ENCODE results near the gene AIP.
"Not testable (repeated sequence)": the region's sequence is repeated elsewhere in the genome, so short reads cannot be mapped to it uniquely, and the experiment has no call there.

The AIP gene

DNA sequence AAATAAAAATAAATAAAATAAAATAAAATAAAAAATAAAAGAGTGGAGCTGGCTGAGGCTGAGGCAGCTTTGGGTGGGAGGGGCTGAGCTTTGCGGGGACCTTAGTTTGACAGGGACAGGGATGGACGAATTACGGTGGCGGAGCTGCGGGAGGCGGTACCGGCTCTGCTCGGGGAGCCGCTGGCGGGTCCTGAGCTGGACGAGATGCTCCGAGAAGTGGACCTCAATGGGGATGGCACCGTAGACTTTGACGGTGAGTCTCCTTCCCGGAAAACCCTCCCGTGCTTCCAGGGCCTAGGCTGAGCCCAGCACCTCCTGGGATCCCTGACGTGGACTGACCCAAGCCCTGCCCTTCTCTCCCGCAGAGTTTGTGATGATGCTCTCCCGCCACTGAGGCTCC is 24.6 kb upstream of the AIP start:
- H3K36me3 ChIP-seq (replicated peaks) = no peaks in the 10 kb centered on the region
- DNase-seq = no peak
- H3K27ac ChIP-seq = no peak overlapping the region
- H3K4me3 ChIP-seq (ENCODE audit: low read depth, low read length) = no peak overlapping the region
- TF ChIP-seq, protein P1, sequence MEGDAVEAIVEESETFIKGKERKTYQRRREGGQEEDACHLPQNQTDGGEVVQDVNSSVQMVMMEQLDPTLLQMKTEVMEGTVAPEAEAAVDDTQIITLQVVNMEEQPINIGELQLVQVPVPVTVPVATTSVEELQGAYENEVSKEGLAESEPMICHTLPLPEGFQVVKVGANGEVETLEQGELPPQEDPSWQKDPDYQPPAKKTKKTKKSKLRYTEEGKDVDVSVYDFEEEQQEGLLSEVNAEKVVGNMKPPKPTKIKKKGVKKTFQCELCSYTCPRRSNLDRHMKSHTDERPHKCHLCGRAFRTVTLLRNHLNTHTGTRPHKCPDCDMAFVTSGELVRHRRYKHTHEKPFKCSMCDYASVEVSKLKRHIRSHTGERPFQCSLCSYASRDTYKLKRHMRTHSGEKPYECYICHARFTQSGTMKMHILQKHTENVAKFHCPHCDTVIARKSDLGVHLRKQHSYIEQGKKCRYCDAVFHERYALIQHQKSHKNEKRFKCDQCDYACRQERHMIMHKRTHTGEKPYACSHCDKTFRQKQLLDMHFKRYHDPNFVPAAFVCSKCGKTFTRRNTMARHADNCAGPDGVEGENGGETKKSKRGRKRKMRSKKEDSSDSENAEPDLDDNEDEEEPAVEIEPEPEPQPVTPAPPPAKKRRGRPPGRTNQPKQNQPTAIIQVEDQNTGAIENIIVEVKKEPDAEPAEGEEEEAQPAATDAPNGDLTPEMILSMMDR (IDR thresholded peaks at IDR 0.05; ENCODE audit: low read depth, low read length, missing control alignments) = no peak
- in situ Hi-C loops (cut with HindIII; ENCODE audit: low pct_ligation_motif_present, low sequenced_read_pairs) = no loop called here
- no peaks in the 10 kb centered on the region for H3K27me3 ChIP-seq (replicated peaks)

DNA sequence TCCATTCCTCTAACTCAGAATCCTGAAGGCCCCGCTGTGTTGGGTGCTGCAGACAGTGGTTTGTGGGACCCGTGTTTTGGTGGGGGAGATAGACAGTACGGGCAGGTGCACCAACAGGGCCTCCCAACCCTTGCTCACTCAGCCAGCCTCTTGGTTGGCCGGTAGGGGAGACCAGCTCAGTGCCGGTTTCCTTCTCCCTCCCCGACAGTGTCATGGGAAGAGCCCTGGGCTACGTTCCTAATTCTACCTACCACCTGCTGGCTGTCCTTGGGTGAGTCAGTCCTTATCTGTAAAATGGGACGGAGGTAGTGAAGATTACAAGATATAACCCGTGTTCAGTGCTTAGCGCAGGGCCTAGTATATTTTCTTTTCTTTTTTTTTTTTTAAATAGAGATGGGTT is 19.6 kb upstream of the AIP start:
- DNase-seq = no peak
- in situ Hi-C loops (cut with HindIII; ENCODE audit: low pct_ligation_motif_present, low sequenced_read_pairs) = no loop called here
- TF ChIP-seq, protein P1 (IDR thresholded peaks at IDR 0.05; ENCODE audit: low read depth, low read length, missing control alignments) = no peak
- no peak overlapping the region for H3K4me3 ChIP-seq (ENCODE audit: low read depth, low read length)
- H3K36me3 ChIP-seq (replicated peaks) = no peaks in the 10 kb centered on the region
- no peaks in the 10 kb centered on the region for H3K27me3 ChIP-seq (replicated peaks)
- no peak overlapping the region for H3K27ac ChIP-seq

DNA sequence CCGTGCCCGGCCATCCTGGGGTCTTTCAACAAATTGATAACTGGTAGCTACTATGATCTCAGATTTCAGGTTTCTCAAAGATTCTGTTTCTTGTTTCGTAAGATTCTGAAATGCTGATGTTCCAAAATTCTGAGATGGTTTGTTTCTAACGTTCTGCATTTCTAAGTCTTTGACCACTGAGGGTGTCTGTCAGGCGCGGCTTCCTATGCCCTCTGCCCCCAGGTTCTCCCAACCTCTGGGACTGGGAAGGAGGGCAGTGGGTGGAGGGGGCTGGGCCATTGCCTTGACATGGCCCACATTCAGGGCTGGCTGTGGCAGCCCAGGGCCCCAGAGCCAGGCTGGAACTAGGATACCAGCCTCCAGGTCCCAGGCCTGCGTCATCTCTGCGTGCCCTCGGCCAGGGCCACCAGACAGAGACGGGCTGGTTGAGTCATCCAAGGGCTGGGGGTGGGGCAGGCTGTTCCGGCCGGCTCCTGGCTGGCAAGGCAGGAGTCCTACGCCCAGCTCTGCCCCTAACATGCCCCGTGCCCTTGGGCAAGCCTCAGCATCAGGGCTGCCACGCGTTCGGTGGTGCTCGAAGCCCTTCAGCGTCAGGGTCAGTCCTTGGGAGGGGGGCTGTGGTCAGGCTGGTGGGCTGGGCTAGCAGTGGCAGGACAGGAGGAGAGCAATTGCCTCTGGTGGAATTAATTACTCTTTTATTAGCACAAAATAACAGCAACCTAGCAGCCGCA is 19.0 kb upstream of the AIP start:
- TF ChIP-seq, protein P1 (IDR thresholded peaks at IDR 0.05; ENCODE audit: low read depth, low read length, missing control alignments) = no peak
- H3K27me3 ChIP-seq (replicated peaks) = no peaks in the 10 kb centered on the region
- no peaks in the 10 kb centered on the region for H3K36me3 ChIP-seq (replicated peaks)
- in situ Hi-C loops (cut with HindIII; ENCODE audit: low pct_ligation_motif_present, low sequenced_read_pairs) = no loop called here
- peak overlapping the region; percentile 77 for H3K27ac ChIP-seq
- peak; percentile 72 for DNase-seq
- H3K4me3 ChIP-seq (ENCODE audit: low read depth, low read length) = peak overlapping the region; percentile 70

DNA sequence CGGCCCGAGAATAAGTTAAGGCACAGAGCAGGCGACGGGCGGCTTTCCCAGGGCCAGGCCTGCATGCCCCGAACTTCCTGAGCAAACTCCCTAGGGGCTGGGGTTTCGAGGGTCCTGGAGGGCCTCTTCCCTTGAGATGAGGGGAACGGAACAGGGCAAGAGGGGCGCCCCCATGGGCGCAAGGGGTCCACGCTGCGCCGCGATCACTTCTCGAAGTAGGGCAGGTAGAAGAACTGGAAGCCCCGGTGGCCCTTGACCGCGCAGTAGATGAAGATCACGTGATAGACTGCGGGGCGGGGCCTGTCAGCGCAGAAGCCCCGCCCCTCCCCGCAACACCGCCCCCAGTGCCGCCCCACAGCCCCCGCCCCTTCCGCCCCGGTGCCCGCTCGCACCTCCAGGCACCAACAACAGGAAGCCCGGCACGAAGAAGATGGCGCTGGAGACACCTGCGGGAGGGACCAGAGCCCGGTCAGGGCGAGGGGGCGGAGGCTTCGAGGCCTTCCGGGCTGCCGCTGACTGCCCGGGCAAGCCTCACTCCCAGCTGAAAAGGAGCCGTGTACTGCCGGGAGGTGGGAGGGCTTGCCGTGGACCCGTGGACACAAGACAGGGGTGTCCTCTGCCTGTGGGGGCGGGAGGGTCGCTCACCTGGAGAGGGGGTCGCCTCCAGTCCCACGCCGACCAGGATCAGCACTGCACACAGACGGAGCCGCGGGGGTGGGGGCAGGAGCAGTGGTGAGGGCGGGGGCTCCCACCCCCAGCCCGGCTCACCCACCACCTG is 18.2 kb upstream of the AIP start:
- in situ Hi-C loops (cut with HindIII; ENCODE audit: low pct_ligation_motif_present, low sequenced_read_pairs) = no loop called here
- peak; percentile 62 for DNase-seq
- Histone ChIP-seq H3K4me3 (ENCODE audit: low read depth, low read length) (peak overlapping the region; percentile 70), H3K27me3 (replicated peaks) (no peaks in the 10 kb centered on the region), H3K36me3 (replicated peaks) (no peaks in the 10 kb centered on the region), H3K27ac (peak overlapping the region; percentile 77)
- TF ChIP-seq, protein P1 (IDR thresholded peaks at IDR 0.05; ENCODE audit: low read depth, low read length, missing control alignments) = no peak

DNA sequence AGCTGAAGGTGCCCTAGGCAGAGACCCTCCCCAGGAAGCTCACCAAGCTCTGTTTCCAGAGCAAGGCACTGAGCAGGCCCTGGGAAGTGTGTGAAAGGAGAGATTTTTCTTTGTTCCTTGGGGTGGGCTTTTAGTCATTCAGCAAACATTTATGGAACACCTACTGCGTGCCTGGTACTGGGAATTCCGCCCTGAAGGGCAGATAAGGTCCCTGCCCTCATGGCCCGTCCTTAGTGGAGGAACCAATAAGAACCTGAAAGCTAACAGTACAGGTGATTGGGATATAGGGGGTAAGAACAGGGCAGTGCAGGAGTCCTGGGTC is 17.7 kb upstream of the AIP start:
- TF ChIP-seq, protein P1 (IDR thresholded peaks at IDR 0.05; ENCODE audit: low read depth, low read length, missing control alignments) = no peak
- DNase-seq = no peak
- H3K36me3 ChIP-seq (replicated peaks) = no peaks in the 10 kb centered on the region
- H3K27me3 ChIP-seq (replicated peaks) = no peaks in the 10 kb centered on the region
- in situ Hi-C loops (cut with HindIII; ENCODE audit: low pct_ligation_motif_present, low sequenced_read_pairs) = no loop called here
- peak overlapping the region; percentile 55 for H3K27ac ChIP-seq
- peak overlapping the region; percentile 70 for H3K4me3 ChIP-seq (ENCODE audit: low read depth, low read length)

DNA sequence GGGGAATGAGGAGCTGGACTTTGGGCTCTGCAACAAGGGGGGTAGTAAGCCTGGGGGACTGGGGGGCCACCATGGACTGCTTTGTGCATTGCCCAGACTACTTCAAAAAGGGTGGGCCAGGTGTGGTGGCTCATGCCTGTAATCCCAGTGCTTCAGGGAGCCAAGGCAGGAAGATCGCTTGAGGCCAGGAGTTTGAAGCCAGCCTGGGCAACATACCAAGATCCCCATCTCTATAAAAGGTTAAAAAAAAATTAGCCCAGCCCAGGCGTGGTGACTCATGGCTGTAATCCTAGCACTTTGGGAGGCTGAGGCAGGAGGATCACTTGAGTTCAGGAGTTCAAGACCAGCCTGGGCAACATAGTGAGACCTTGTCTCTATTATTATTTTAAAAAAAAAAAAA is 17.3 kb upstream of the AIP start:
- H3K27ac ChIP-seq; in situ Hi-C loops (cut with HindIII; ENCODE audit: low pct_ligation_motif_present, low sequenced_read_pairs); H3K27me3 ChIP-seq (replicated peaks); DNase-seq; H3K36me3 ChIP-seq (replicated peaks): not testable (repeated sequence)
- H3K4me3 ChIP-seq (ENCODE audit: low read depth, low read length) = peak overlapping the region; percentile 70
